OCI-LY3 (cell line): ENCODE measurements around the gene INSC.

Experiments used
- H2AFZ ChIP-seq: fragments of 200-600, 300-600 bp; shearing (Covaris generic); 2 replicates; pipeline ENCODE4 v1.6.0; 2014; ENCODE audit warnings: antibody characterized with exemption, low read depth, low read length
- H3K27ac ChIP-seq: fragments of 200-600, 300-600 bp; sonication (generic); 2 replicates; pipeline ENCODE4 v1.5.1; 2014; ENCODE audit warnings: mild to moderate bottlenecking, low read length, moderate library complexity, mixed read lengths
- H3K27me3 ChIP-seq: fragments of 200-600, 300-600 bp; sonication (generic); 2 replicates; pipeline ENCODE4 v1.6.1; 2014; ENCODE audit warnings: low read depth, low read length, mixed read lengths
- H3K36me3 ChIP-seq: fragments of 200-600, 300-600 bp; sonication (generic); replicated peaks from 2 replicates; pipeline ENCODE3; 2014; ENCODE audit warnings: low read depth, low read length, mixed read lengths
- H3K4me1 ChIP-seq: fragments of 300-600, 200-600 bp; sonication (generic); 2 replicates; pipeline ENCODE4 v1.6.1; 2014; ENCODE audit warnings: low read length, mixed read lengths
- H3K4me2 ChIP-seq: fragments of 200-600, 300-600 bp; sonication (generic); 2 replicates; pipeline ENCODE4 v1.6.1; 2014; ENCODE audit warnings: low read length, mixed read lengths
- H3K4me3 ChIP-seq: fragments of 300-600, 200-600 bp; sonication (generic); 2 replicates; pipeline ENCODE4 v1.5.1; 2014; ENCODE audit warnings: antibody characterized with exemption, mild to moderate bottlenecking, low read length, moderate library complexity
- H3K79me2 ChIP-seq: fragments of 300-600, 200-600 bp; shearing (Covaris generic); 2 replicates; pipeline ENCODE4 v1.6.1; 2014; ENCODE audit warnings: mild to moderate bottlenecking, low read length, mixed read lengths
- H3K9ac ChIP-seq: fragments of 300-600, 200-600 bp; shearing (Covaris generic); 2 replicates; pipeline ENCODE4 v1.6.0; 2014; ENCODE audit warnings: mild to moderate bottlenecking, low read length, moderate library complexity
- H3K9me3 ChIP-seq: fragments of 200-600, 300-600 bp; shearing (Covaris generic); 2 replicates; pipeline ENCODE4 v1.6.1; 2014; ENCODE audit warnings: low read length, mixed read lengths; ENCODE audit not compliant: insufficient read depth
- H4K20me1 ChIP-seq: fragments of 200-600, 300-600 bp; sonication (generic); 2 replicates; pipeline ENCODE4 v1.6.1; 2016; ENCODE audit warnings: low read length, mixed read lengths; ENCODE audit not compliant: insufficient read depth
- CTCF ChIP-seq: fragments of 200-600, 300-600 bp; sonication (generic); IDR thresholded peaks from 2 replicates; pipeline ENCODE4 v1.5.1; 2014; ENCODE audit warnings: antibody characterized with exemption, low read length, low read depth
- EZH2phosphoT487 ChIP-seq: fragments of 200-600 bp; shearing (Covaris generic); IDR thresholded peaks from 2 replicates; pipeline ENCODE4 v1.6.1; 2018; ENCODE audit warnings: antibody characterized with exemption, mixed run types, low read depth

The INSC gene

GRCh38 chr11:15158351-15159015 lies 43.8 kb downstream of the INSC start:
- Histone ChIP-seq H3K9ac (no peak overlapping the region), H2AFZ (no peak overlapping the region), H3K4me3 (no peak overlapping the region)

GRCh38 chr11:15159085-15159484 lies 44.4 kb downstream of the INSC start:
- H3K27me3 ChIP-seq, result no peaks in the 10 kb centered on the region; the same call in 1 of the 2 replicates
- H3K36me3 ChIP-seq, result no peaks in the 10 kb centered on the region
- peak; percentile 66 for TF ChIP-seq CTCF
- TF ChIP-seq EZH2phosphoT487, result no peak
- H3K27ac ChIP-seq, result no peak overlapping the region
- H3K4me3 ChIP-seq, result no peak overlapping the region
- H3K79me2 ChIP-seq, result no peaks in the 10 kb centered on the region
- H2AFZ ChIP-seq, result no peak overlapping the region
- H3K9ac ChIP-seq, result no peak overlapping the region
- no peak overlapping the region for H3K4me2 ChIP-seq
- no peaks in the 10 kb centered on the region for H3K4me1 ChIP-seq
- no peaks in the 10 kb centered on the region for H3K9me3 ChIP-seq
- H4K20me1 ChIP-seq, result no peaks in the 10 kb centered on the region

More at GRCh38 chr11:15158351-15159015, 43.8 kb downstream of the INSC start:
- H3K36me3 ChIP-seq, result no peaks in the 10 kb centered on the region
- H3K4me2 ChIP-seq, result no peak overlapping the region
- no peak overlapping the region for H3K27ac ChIP-seq
- TF ChIP-seq CTCF, result no peak
- no peak for TF ChIP-seq EZH2phosphoT487
- no peaks in the 10 kb centered on the region for H3K79me2 ChIP-seq
- no peaks in the 10 kb centered on the region; the same call in 1 of the 2 replicates for H3K27me3 ChIP-seq
- no peaks in the 10 kb centered on the region for H4K20me1 ChIP-seq
- no peaks in the 10 kb centered on the region for H3K9me3 ChIP-seq
- H3K4me1 ChIP-seq, result no peaks in the 10 kb centered on the region

- H3K79me2 ChIP-seq, result no peaks in the 10 kb centered on the region
- no peaks in the 10 kb centered on the region for H3K4me1 ChIP-seq
- TF ChIP-seq CTCF, result no peak
- TF ChIP-seq EZH2phosphoT487, result no peak
- H3K9me3 ChIP-seq, result no peaks in the 10 kb centered on the region
- no peak overlapping the region for H3K27ac ChIP-seq
- H2AFZ ChIP-seq, result no peak overlapping the region
- H3K9ac ChIP-seq, result no peak overlapping the region
- H4K20me1 ChIP-seq, result no peaks in the 10 kb centered on the region
- H3K4me2 ChIP-seq, result no peak overlapping the region
- no peaks in the 10 kb centered on the region; the same call in 1 of the 2 replicates for H3K27me3 ChIP-seq
- no peaks in the 10 kb centered on the region for H3K36me3 ChIP-seq
- no peak overlapping the region for H3K4me3 ChIP-seq
These were observed 47.1 kb downstream of the INSC start for GRCh38 chr11:15161790-15162189.

- TF ChIP-seq EZH2phosphoT487 (no peak), CTCF (no peak)
- no peaks in the 10 kb centered on the region for H3K36me3 ChIP-seq
- no peaks in the 10 kb centered on the region for H3K79me2 ChIP-seq
- no peaks in the 10 kb centered on the region for H4K20me1 ChIP-seq
- H3K9me3 ChIP-seq, result no peaks in the 10 kb centered on the region
- H3K9ac ChIP-seq, result no peak overlapping the region
- no peak overlapping the region for H3K4me3 ChIP-seq
- no peak overlapping the region for H3K27ac ChIP-seq
- no peaks in the 10 kb centered on the region; the same call in 1 of the 2 replicates for H3K27me3 ChIP-seq
- H2AFZ ChIP-seq, result no peak overlapping the region
- no peak overlapping the region for H3K4me2 ChIP-seq
- no peaks in the 10 kb centered on the region for H3K4me1 ChIP-seq
These were observed 48.4 kb downstream of the INSC start for GRCh38 chr11:15163136-15163535.
